Activated naive CD8-positive, alpha-beta T cell treated with anti-CD3 and anti-CD28 coated beads for 36 hours (primary cell): Measurements from ENCODE around the gene MAP3K10. TPM values are rescaled to one million over a fixed set of nuclear protein-coding genes. Genes with fewer than 3 reads are reported as not detected.
A peak's percentile ranks its signal among the peaks of the same experiment; 100 is the strongest.
"Not testable (repeated sequence)": the region's sequence is repeated elsewhere in the genome, so short reads cannot be mapped to it uniquely, and the experiment has no call there.

ENCODE experiments used
- DNase-seq: peaks from one replicate; pipeline ENCODE4 v3.0.0; 2021
- H3K27ac Mint-ChIP-seq: one replicate; pipeline ENCODE4 v1.8.0; 2022; ENCODE audit warnings: mild to moderate bottlenecking, moderate library complexity, mixed read lengths
- H3K27me3 Mint-ChIP-seq: one replicate; pipeline ENCODE4 v1.8.0; 2022; ENCODE audit warnings: mild to moderate bottlenecking, mixed read lengths
- H3K36me3 Mint-ChIP-seq: one replicate; pipeline ENCODE4 v1.8.0; 2021; ENCODE audit warnings: mild to moderate bottlenecking, mixed read lengths
- H3K4me1 Mint-ChIP-seq: one replicate; pipeline ENCODE4 v1.8.0; 2021; ENCODE audit warnings: mixed read lengths
- H3K4me3 Mint-ChIP-seq: one replicate; pipeline ENCODE4 v1.8.0; 2022; ENCODE audit warnings: mild to moderate bottlenecking, moderate library complexity, mixed read lengths
- H3K9me3 Mint-ChIP-seq: one replicate; pipeline ENCODE4 v1.8.0; 2022; ENCODE audit warnings: mixed read lengths
- total RNA-seq, 2 experiments: library from RNA; stranded (reverse); gene quantifications; one replicate each; pipeline ENCODE4 v1.2.3, GENCODE V29; 2021

Gene MAP3K10
- 1 to 10 TPM; 8.3 to 9.3 TPM for total RNA-seq

- H3K4me3 Mint-ChIP-seq = peak within 1 kb of the TSS; percentile 85
- H3K4me1 Mint-ChIP-seq = peaks cover 23% of the 10 kb centered on the region
- DNase-seq = peak; percentile 87
- H3K27ac Mint-ChIP-seq = peak within 1 kb of the TSS; percentile 91
- no peaks in the 10 kb centered on the region for H3K36me3 Mint-ChIP-seq
- no peaks in the 10 kb centered on the region for H3K27me3 Mint-ChIP-seq
- no peaks in the 10 kb centered on the region for H3K9me3 Mint-ChIP-seq
These were observed at the start of gene MAP3K10 for GRCh38 chr19:40190891-40191835. TSS of gene MAP3K10 (plus strand) at chr19:40191426. CDS start at chr19:40192032, 606 bp downstream.

GRCh38 chr19:40141551-40141950 is 49.7 kb upstream of the MAP3K10 start:
- H3K4me3 Mint-ChIP-seq = no peak overlapping the region
- H3K9me3 Mint-ChIP-seq = no peaks in the 10 kb centered on the region
- DNase-seq = no peak
- H3K36me3 Mint-ChIP-seq = no peaks in the 10 kb centered on the region
- peaks cover 27% of the 10 kb centered on the region for H3K4me1 Mint-ChIP-seq
- H3K27ac Mint-ChIP-seq = no peak overlapping the region
- no peaks in the 10 kb centered on the region for H3K27me3 Mint-ChIP-seq

- peaks cover 41% of the 10 kb centered on the region for H3K4me1 Mint-ChIP-seq
These were observed 47.6 kb upstream of the MAP3K10 start for GRCh38 chr19:40143612-40144011.

GRCh38 chr19:40144151-40144550 is 47.1 kb upstream of the MAP3K10 start:
- Mint-ChIP-seq H3K27ac (peak overlapping the region; percentile 92), H3K4me3 (peak overlapping the region; percentile 67), H3K27me3 (no peaks in the 10 kb centered on the region), H3K36me3 (no peaks in the 10 kb centered on the region), H3K9me3 (no peaks in the 10 kb centered on the region), H3K4me1 (peaks cover 42% of the 10 kb centered on the region)
- DNase-seq = no peak

More at GRCh38 chr19:40143612-40144011, 47.6 kb upstream of the MAP3K10 start:
- Mint-ChIP-seq H3K9me3 (no peaks in the 10 kb centered on the region), H3K27me3 (no peaks in the 10 kb centered on the region), H3K27ac (peak overlapping the region; percentile 87), H3K36me3 (no peaks in the 10 kb centered on the region), H3K4me3 (peak overlapping the region; percentile 45)
- peak; percentile 54 for DNase-seq

GRCh38 chr19:40144947-40145748 is 46.1 kb upstream of the MAP3K10 start:
- H3K27ac Mint-ChIP-seq = peak overlapping the region; percentile 92
- no peak for DNase-seq
- H3K27me3 Mint-ChIP-seq = no peaks in the 10 kb centered on the region
- no peaks in the 10 kb centered on the region for H3K36me3 Mint-ChIP-seq
- H3K4me1 Mint-ChIP-seq = peaks cover 43% of the 10 kb centered on the region
- H3K4me3 Mint-ChIP-seq = peak overlapping the region; percentile 14
- no peaks in the 10 kb centered on the region for H3K9me3 Mint-ChIP-seq

GRCh38 chr19:40145749-40146029 is 45.5 kb upstream of the MAP3K10 start:
- not testable (repeated sequence) for DNase-seq, H3K27ac Mint-ChIP-seq, H3K9me3 Mint-ChIP-seq, H3K36me3 Mint-ChIP-seq, H3K4me3 Mint-ChIP-seq, H3K27me3 Mint-ChIP-seq
- peaks cover 43% of the 10 kb centered on the region for H3K4me1 Mint-ChIP-seq

- no peak for DNase-seq
- Mint-ChIP-seq H3K36me3 (no peaks in the 10 kb centered on the region), H3K4me1 (peaks cover 41% of the 10 kb centered on the region), H3K4me3 (no peak overlapping the region), H3K27me3 (no peaks in the 10 kb centered on the region), H3K9me3 (no peaks in the 10 kb centered on the region), H3K27ac (no peak overlapping the region)
These were observed 43.9 kb upstream of the MAP3K10 start for GRCh38 chr19:40147338-40147692.

GRCh38 chr19:40147693-40148347 is 43.4 kb upstream of the MAP3K10 start:
- Mint-ChIP-seq H3K4me3 (no peak overlapping the region), H3K27ac (peak overlapping the region; percentile 22), H3K36me3 (no peaks in the 10 kb centered on the region), H3K4me1 (peaks cover 39% of the 10 kb centered on the region), H3K9me3 (no peaks in the 10 kb centered on the region), H3K27me3 (no peaks in the 10 kb centered on the region)
- peak; percentile 25 for DNase-seq

- H3K36me3 Mint-ChIP-seq = no peaks in the 10 kb centered on the region
- no peak overlapping the region for H3K27ac Mint-ChIP-seq
- H3K4me1 Mint-ChIP-seq = peaks cover 26% of the 10 kb centered on the region
- H3K27me3 Mint-ChIP-seq = no peaks in the 10 kb centered on the region
- DNase-seq = no peak
- no peak overlapping the region for H3K4me3 Mint-ChIP-seq
- H3K9me3 Mint-ChIP-seq = no peaks in the 10 kb centered on the region
These were observed 41.7 kb upstream of the MAP3K10 start for GRCh38 chr19:40149501-40149900.

- Mint-ChIP-seq H3K4me3 (no peak overlapping the region), H3K27me3 (no peaks in the 10 kb centered on the region), H3K36me3 (no peaks in the 10 kb centered on the region), H3K27ac (no peak overlapping the region), H3K4me1 (peaks cover 22% of the 10 kb centered on the region), H3K9me3 (no peaks in the 10 kb centered on the region)
- DNase-seq = no peak
These were observed 41.1 kb upstream of the MAP3K10 start for GRCh38 chr19:40150170-40150569.

GRCh38 chr19:40154121-40154680 is 37.0 kb upstream of the MAP3K10 start:
- no peaks in the 10 kb centered on the region for H3K27me3 Mint-ChIP-seq
- no peaks in the 10 kb centered on the region for H3K9me3 Mint-ChIP-seq
- H3K4me1 Mint-ChIP-seq = peaks cover 8% of the 10 kb centered on the region
- DNase-seq = no peak
- H3K36me3 Mint-ChIP-seq = no peaks in the 10 kb centered on the region
- no peak overlapping the region for H3K27ac Mint-ChIP-seq
- no peak overlapping the region for H3K4me3 Mint-ChIP-seq

- no peak overlapping the region for H3K4me3 Mint-ChIP-seq
- H3K27ac Mint-ChIP-seq = no peak overlapping the region
- peaks cover 8% of the 10 kb centered on the region for H3K4me1 Mint-ChIP-seq
- H3K27me3 Mint-ChIP-seq = no peaks in the 10 kb centered on the region
- no peaks in the 10 kb centered on the region for H3K36me3 Mint-ChIP-seq
- DNase-seq = no peak
- H3K9me3 Mint-ChIP-seq = no peaks in the 10 kb centered on the region
These were observed 35.4 kb upstream of the MAP3K10 start for GRCh38 chr19:40155749-40156265.

GRCh38 chr19:40157059-40157458 is 34.2 kb upstream of the MAP3K10 start:
- Mint-ChIP-seq H3K27ac (no peak overlapping the region), H3K4me1 (peaks cover 8% of the 10 kb centered on the region), H3K36me3 (no peaks in the 10 kb centered on the region), H3K9me3 (no peaks in the 10 kb centered on the region), H3K4me3 (no peak overlapping the region), H3K27me3 (no peaks in the 10 kb centered on the region)
- DNase-seq = no peak

GRCh38 chr19:40159744-40160143 is 31.5 kb upstream of the MAP3K10 start:
- no peaks in the 10 kb centered on the region for H3K9me3 Mint-ChIP-seq

GRCh38 chr19:40162104-40162503 is 29.1 kb upstream of the MAP3K10 start:
- no peak for DNase-seq
- Mint-ChIP-seq H3K27me3 (no peaks in the 10 kb centered on the region), H3K4me3 (no peak overlapping the region), H3K9me3 (no peaks in the 10 kb centered on the region), H3K27ac (no peak overlapping the region), H3K36me3 (no peaks in the 10 kb centered on the region), H3K4me1 (peaks cover 11% of the 10 kb centered on the region)

More at GRCh38 chr19:40159744-40160143, 31.5 kb upstream of the MAP3K10 start:
- H3K36me3 Mint-ChIP-seq = no peaks in the 10 kb centered on the region
- DNase-seq = no peak
- no peak overlapping the region for H3K4me3 Mint-ChIP-seq
- H3K27ac Mint-ChIP-seq = no peak overlapping the region
- no peaks in the 10 kb centered on the region for H3K27me3 Mint-ChIP-seq
- peaks cover 12% of the 10 kb centered on the region for H3K4me1 Mint-ChIP-seq
